ENCODE data around the gene GLTPD2.

GRCh38 chr17:4759776-4760236 is 29.0 kb upstream of the GLTPD2 start:
- TF ChIP-seq CTCF (IDR thresholded peaks at IDR 0.05; ENCODE audit: low read depth, low read length): no peak
- no peak for TF ChIP-seq POLR2A (IDR thresholded peaks at IDR 0.05; ENCODE audit: extremely low read depth, insufficient read length)

Data from NB4 (cell line).